ENCODE results near the gene ZKSCAN7.
"Not testable (repeated sequence)": the region's sequence is repeated elsewhere in the genome, so short reads cannot be mapped to it uniquely, and the experiment has no call there.

ZKSCAN7 gene

DNA sequence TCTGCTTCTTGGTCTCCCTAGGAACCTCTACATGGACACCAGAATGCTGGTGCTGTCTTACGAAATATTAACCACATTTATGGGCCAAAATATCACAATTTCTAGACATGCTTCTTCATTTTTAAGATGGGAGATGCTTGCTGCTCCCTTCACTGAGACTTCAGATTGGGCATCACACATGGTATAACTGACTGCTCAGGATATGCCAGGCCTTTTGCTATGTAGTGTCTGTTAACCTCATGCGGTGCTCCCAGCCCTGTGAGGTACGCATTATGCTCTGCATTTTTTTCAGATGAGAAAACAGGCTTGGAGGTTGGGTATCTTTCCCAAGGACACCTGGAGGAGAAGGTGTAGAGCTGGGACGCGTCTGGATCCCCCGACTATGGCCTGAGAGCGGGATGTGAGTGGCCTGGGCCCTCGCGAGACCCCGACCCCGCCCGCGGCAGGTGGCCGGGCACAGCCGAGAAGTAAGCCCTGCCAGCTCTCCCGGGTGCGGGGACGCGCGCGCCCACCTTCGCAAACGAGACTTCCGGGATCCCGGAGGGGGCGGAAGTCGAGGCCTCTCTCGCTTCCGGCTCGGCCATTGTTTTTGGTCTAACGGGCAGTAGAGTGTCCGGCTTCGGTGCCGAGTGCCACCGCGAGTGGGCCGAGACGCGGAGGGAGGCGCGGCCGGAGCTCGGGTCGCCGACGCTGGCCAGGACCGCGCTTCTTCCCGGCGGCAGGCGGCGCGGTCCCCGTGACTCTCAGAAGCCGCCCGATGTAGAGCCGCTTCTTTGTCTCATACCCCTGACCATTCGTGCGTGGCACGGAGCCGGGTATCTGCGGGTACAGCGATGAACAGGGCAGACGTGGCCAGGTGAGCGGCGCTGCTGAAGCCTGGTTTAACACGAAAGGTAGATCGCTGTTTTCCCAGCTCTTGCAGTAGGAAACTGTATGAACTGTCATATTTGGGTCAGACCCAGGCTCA, at the start of gene ZKSCAN7:
TSS of gene ZKSCAN7 (plus strand) at position 568 of the 967 bp plus-strand sequence. CDS start 1,855 bp downstream, outside the sequence.
- DNase-seq: peak; percentile 52

DNA sequence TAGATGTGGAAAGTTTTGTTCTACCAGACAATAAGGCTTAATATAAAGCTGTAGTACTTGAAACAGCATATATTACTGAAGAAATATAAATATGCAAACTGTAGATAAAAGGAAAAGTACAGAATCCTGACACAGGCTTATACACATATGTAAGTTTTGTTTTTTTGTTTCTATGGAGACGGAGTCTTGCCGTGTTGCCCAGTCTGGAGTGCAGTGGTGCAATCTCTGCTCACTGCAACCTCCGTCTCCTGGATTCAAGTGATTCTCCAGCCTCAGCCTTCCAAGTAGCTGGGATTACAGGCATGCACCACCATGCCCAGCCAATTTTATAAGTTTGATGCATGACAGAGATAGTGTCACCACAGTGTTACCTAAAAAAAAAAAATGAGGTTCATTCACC, 48.4 kb upstream of the ZKSCAN7 start:
- DNase-seq: no peak

DNA sequence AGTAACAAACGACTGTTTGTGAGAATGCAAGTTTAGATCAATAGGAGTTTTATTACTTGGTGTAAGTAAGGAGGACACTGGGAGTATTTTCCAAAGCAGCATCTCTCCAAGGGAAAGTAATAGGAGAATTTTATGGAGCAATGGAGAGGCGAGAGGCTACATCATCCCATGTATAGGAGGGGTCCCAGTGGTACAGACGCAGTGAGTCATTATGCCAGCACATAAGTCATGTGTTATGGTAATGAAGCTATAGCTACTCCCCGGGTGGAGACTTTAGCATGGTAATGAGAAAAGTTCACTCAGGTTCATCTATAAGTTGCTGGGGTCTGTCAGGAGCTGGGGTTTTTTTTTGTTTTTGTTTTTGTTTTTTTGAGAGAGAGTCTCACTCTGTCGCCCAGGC, 48.0 kb upstream of the ZKSCAN7 start:
- DNase-seq: no peak

- DNase-seq: no peak
These were observed 45.5 kb upstream of the ZKSCAN7 start for GRCh38 chr3:44509393-44509921.

- DNase-seq: no peak
These were observed 45.0 kb upstream of the ZKSCAN7 start for GRCh38 chr3:44510000-44510368.

DNA sequence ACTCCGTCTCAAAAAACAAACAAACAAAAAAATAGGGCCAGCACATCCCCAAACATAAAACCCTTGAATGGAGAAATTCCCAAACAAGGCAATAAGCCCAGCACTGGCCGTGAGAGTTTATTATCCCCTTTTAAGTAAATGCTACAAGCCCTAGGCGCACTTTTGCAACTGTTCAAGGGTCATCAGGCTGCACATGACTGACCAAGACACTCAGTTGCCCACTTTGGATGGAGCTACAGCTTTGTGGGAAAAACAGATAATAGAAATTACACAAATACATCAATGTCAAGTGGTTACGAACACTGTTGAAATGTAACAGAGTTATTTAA, 43.8 kb upstream of the ZKSCAN7 start:
- no peak for DNase-seq

DNA sequence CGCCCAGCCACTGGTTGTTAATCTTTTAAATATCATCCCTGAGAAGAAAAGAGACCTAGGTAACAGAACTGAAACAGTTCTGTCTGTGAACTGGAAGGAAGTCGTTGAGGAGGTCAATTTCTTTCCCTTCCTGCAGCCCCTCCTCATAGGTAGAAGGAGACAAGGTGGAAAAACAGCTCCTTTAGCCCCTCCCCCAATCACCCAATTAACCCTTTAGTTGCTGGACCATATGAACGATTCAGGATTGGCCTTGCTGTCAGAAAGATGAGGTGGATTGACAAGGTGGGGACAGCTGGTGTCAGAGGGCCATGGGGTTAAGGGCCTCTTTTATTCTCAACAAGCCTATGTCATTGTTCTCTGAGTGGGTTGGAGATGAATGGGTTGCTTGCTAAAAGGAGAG, 41.5 kb upstream of the ZKSCAN7 start:
- no peak for DNase-seq

GRCh38 chr3:44516230-44516629, 38.8 kb upstream of the ZKSCAN7 start:
- DNase-seq: no peak

DNA sequence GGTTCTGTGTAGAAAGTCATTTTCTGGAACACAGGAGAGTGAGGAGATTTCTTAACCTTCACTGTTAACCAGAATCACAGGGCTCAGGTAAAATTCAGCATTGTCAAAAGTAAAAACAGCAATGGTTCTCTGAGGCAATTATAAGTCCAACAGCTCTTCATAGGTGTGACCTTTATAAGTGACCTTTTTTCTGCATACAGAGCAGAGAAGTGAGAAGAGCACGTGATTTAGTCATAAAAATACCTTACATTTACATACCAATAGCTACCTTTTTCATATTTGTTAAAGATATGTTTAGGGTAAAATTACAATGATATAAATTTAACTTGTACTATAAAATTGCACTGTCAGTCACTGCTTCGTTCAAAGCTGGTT, 36.2 kb upstream of the ZKSCAN7 start:
- no peak for DNase-seq

DNA sequence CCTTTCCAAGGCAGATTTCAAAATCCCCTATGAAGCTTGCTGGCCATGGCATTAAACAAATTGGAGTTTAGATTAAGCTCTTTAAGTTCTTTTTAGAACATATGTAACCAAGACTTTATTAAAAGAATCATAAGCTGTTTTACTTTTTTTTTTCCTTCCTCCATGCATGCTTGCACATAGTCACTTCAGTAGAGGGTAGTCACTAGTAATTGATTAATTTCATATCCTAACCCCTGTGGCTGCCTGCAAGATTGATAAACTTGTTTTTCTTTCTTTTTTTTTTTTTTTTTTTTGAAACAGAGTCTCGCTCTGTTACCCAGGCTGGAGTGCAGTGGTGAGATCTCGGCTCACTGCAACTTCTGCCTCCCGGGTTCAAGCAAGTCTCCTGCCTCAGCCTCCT, 33.3 kb upstream of the ZKSCAN7 start:
- no peak for DNase-seq

GRCh38 chr3:44522494-44522933, 32.5 kb upstream of the ZKSCAN7 start:
- no peak for DNase-seq

GRCh38 chr3:44525060-44525459, 29.9 kb upstream of the ZKSCAN7 start:
- no peak for DNase-seq

DNA sequence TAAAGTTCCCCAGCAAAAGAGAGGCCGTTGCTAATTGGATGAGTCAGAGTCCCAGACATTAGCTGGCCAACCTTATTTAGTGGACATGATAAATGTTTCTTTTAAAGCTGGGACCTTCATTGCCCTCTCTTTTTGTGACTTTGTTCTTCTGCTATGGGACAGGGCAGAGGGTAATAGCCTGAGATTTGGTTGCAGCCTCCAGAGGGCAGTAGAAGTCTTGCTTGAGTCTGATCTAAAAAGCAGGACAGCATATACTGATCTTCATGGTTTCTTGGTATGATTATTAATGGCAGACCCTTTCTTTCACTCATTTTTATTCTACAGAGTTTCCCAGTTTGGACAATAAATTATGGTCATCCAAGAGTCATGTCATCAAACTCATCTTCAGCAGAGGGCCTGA, 25.1 kb upstream of the ZKSCAN7 start:
- no peak for DNase-seq

DNA sequence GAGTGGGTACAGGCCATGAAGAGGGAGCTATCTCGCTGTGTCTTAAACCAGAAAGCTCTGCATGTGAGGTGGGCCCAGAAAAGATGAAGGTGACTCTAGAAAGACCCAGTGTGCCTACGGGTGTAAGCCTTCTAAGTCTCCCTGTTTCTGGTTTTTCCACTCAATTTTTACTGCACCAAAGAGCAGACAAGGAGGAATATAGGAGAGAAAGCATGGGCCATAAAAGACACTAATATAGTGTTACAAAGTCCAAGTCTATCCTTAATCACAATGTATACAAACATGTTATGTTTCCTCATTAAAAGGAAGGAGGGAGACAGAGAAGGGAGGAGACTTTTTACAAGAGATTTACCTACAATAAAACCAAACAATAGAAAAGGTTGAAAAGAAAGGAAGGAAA, 24.1 kb upstream of the ZKSCAN7 start:
- no peak for DNase-seq

DNA sequence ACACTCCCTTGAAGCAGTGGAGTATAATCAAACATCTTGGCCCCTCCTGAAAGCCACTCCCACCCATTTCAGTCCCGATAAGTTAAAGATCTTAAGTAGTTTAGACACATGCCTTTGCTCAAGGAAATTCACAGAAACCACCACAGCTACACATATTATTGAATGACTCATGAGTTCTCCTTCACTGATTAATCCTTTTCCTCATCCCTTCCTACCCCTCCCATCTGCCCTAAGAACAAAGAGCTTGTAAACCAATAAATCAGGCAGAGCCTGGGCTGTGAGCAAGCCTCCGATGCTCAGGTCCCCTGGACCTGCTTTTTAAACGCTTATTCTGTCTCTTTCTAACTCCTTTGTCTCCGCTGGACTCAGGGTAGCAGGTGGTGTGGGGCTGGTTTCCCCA, 20.3 kb upstream of the ZKSCAN7 start:
- not testable (repeated sequence) for DNase-seq

GRCh38 chr3:44535364-44535763, 19.6 kb upstream of the ZKSCAN7 start:
- DNase-seq: no peak

GRCh38 chr3:44544811-44545210, 10.2 kb upstream of the ZKSCAN7 start:
- not testable (repeated sequence) for DNase-seq

- DNase-seq: no peak
These were observed 730 bp downstream of the ZKSCAN7 start for GRCh38 chr3:44555723-44556122.

GRCh38 chr3:44557074-44557473, 2.1 kb downstream of the ZKSCAN7 start:
- no peak for DNase-seq

DNA sequence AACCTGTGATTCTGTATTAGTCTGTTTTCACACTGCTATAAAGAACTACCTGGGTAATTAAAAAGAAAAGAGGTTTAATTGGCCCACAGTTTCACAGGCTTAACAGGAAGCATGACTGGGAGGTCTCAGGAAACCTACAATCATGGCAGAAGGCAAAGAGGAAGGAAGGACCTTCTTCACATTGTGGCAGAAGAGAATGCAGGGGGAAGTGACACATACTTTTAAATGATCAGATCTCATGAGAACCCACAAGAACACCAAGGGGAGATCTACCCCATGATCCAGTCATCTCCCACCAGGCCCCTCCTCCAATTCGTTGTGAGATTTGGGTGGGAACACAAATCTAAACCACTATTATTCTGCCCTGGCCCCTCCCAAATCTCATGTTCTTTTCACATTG, 6.1 kb downstream of the ZKSCAN7 start:
- DNase-seq: no peak

DNA sequence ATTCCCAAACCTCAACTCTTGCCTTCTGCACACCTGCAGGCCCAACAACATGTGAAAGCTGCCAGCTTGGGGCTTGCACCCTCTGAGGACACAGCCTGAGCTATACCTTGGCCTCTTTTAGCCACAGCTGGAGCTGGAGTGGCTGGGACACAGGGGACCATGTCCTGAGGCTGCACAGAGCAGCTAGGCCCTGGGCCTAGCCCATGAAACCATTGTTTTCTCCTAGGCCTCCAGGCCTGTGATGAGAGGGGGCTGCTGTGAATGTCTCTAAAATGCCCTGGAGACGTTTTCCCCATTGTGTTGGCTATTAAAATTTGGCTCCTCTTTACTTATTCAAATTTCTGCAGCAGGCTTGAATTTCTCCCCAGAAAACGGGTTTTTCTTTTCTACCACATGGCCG, 7.2 kb downstream of the ZKSCAN7 start:
- DNase-seq: no peak

DNA sequence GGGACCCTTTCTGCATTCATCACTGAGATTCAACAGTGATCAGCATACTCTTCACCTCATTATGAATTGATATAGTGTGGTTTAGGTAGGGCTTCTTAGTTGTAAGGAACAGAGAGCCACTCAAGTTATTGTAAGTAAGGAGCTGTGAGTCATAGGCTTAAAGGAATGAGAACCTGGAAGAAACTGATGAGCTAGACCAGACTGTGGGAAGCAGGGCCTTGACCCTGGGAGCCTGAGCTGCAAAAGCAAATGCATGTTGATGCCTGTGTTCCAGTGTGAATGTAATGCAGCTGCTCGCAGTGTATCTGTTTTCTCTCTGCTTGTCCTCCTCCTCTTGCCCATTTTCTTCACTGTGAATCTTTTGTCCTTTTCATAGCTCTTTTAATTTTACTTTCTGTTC, 13.6 kb downstream of the ZKSCAN7 start:
- no peak for DNase-seq

DNA sequence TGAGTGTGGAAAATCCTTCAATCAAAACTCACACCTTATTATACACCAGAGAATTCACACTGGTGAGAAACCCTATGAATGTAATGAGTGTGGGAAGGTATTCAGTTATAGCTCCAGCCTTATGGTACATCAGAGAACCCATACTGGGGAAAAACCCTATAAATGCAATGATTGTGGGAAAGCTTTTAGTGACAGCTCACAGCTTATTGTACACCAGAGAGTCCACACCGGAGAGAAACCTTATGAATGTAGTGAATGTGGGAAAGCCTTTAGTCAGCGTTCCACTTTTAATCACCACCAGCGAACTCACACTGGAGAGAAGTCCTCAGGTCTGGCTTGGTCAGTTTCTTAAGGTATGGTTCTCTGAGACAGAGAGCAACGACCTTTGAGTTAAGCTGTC, 16.0 kb downstream of the ZKSCAN7 start:
- DNase-seq: no peak

- DNase-seq: no peak
These were observed 21.6 kb downstream of the ZKSCAN7 start for GRCh38 chr3:44576613-44577012.
